Measurements from ENCODE around the gene PRDM8.
"Not testable (repeated sequence)": the region's sequence is repeated elsewhere in the genome, so short reads cannot be mapped to it uniquely, and the experiment has no call there.

PRDM8 gene

GRCh38 chr4:80196922-80197573, at the start of gene PRDM8:
PRDM8 (plus strand) TSS chr4:80197503; CDS start chr4:80200081, 2,578 bp downstream.
- no peak for DNase-seq

GRCh38 chr4:80150387-80151180, 46.7 kb upstream of the PRDM8 start:
- DNase-seq: no peak

GRCh38 chr4:80151981-80152380, 45.3 kb upstream of the PRDM8 start:
- DNase-seq: no peak

GRCh38 chr4:80153874-80154544, 43.3 kb upstream of the PRDM8 start:
- peak; percentile 58 for DNase-seq

GRCh38 chr4:80154545-80154933, 42.8 kb upstream of the PRDM8 start:
- no peak for DNase-seq

GRCh38 chr4:80155316-80155982, 41.9 kb upstream of the PRDM8 start:
- DNase-seq: no peak

- no peak for DNase-seq
Observed at GRCh38 chr4:80156410-80156809, 40.9 kb upstream of the PRDM8 start.

- DNase-seq: no peak
Observed at GRCh38 chr4:80161413-80162058, 35.8 kb upstream of the PRDM8 start.

GRCh38 chr4:80162418-80162817, 34.9 kb upstream of the PRDM8 start:
- no peak for DNase-seq

- DNase-seq: no peak
Observed at GRCh38 chr4:80165855-80166254, 31.4 kb upstream of the PRDM8 start.

- DNase-seq: peak; percentile 71
Observed at GRCh38 chr4:80171251-80171650, 26.1 kb upstream of the PRDM8 start.

- no peak for DNase-seq
Observed at GRCh38 chr4:80171656-80172055, 25.6 kb upstream of the PRDM8 start.

- no peak for DNase-seq
Observed at GRCh38 chr4:80172203-80172602, 25.1 kb upstream of the PRDM8 start.

- peak; percentile 87 for DNase-seq
Observed at GRCh38 chr4:80173401-80173800, 23.9 kb upstream of the PRDM8 start.

- peak; percentile 72 for DNase-seq
Observed at GRCh38 chr4:80173841-80174240, 23.5 kb upstream of the PRDM8 start.

GRCh38 chr4:80177793-80178192, 19.5 kb upstream of the PRDM8 start:
- not testable (repeated sequence) for DNase-seq

GRCh38 chr4:80178964-80179363, 18.3 kb upstream of the PRDM8 start:
- no peak for DNase-seq

GRCh38 chr4:80179637-80180161, 17.6 kb upstream of the PRDM8 start:
- DNase-seq: no peak

- DNase-seq: no peak
Observed at GRCh38 chr4:80180743-80181142, 16.6 kb upstream of the PRDM8 start.

GRCh38 chr4:80182237-80182866, 15.0 kb upstream of the PRDM8 start:
- DNase-seq: no peak

- DNase-seq: no peak
Observed at GRCh38 chr4:80183250-80184052, 13.9 kb upstream of the PRDM8 start.

All from fibroblast of upper back skin (primary cell).